Trophoblast cell (in vitro differentiated cells and primary cell): ENCODE data around the gene PISD.

Experiments
- DNase-seq, 2 donors: peaks; one replicate each; pipeline ENCODE4 v3.0.0-alpha.2; 2016
- H2AFZ ChIP-seq: 2 replicates; pipeline ENCODE4 v1.6.1; 2013; ENCODE audit warnings: low read length, moderate library complexity, mild to moderate bottlenecking; ENCODE audit not compliant: insufficient read depth, poor library complexity
- H2AK5ac ChIP-seq: 2 replicates; pipeline ENCODE4 v1.6.1; 2013; ENCODE audit warnings: mild to moderate bottlenecking, low read length
- H2BK120ac ChIP-seq: 2 replicates; pipeline ENCODE4 v1.6.1; 2013; ENCODE audit warnings: low read length, mild to moderate bottlenecking, moderate library complexity; ENCODE audit not compliant: insufficient read depth, poor library complexity
- H2BK12ac ChIP-seq: 2 replicates; pipeline ENCODE4 v1.6.1; 2013; ENCODE audit warnings: mild to moderate bottlenecking, low read length, moderate library complexity
- H2BK5ac ChIP-seq: 2 replicates; pipeline ENCODE4 v1.6.1; 2013; ENCODE audit warnings: low read length, low read depth, moderate library complexity, mild to moderate bottlenecking; ENCODE audit not compliant: poor library complexity
- H3K14ac ChIP-seq: 2 replicates; pipeline ENCODE4 v1.6.1; 2013; ENCODE audit warnings: mild to moderate bottlenecking, low read length
- H3K18ac ChIP-seq: 2 replicates; pipeline ENCODE4 v1.6.1; 2013; ENCODE audit warnings: mild to moderate bottlenecking, low read length
- H3K23ac ChIP-seq: 2 replicates; pipeline ENCODE4 v1.6.1; 2013; ENCODE audit warnings: low read length
- H3K27ac ChIP-seq: 2 replicates; pipeline ENCODE4 v1.5.1; 2013; ENCODE audit warnings: low read depth, mild to moderate bottlenecking, inconsistent platforms, low read length, moderate library complexity
- H3K27me3 ChIP-seq: 2 replicates; pipeline ENCODE4 v1.6.1; 2013; ENCODE audit warnings: inconsistent platforms, mild to moderate bottlenecking, low read length, moderate library complexity; ENCODE audit not compliant: insufficient read depth
- H3K36me3 ChIP-seq, 2 experiments: 1 replicate in 1 of 2; 2 replicates in 1 of 2; pipeline ENCODE4 v1.6.1; 2013; ENCODE audit warnings: low read length in 2 of 2, mild to moderate bottlenecking in 2 of 2, moderate library complexity in 1 of 2; ENCODE audit not compliant: insufficient read depth in 2 of 2, control insufficient read depth in 1 of 2
- H3K4ac ChIP-seq: 2 replicates; pipeline ENCODE4 v1.6.1; 2013; ENCODE audit warnings: low read depth, mild to moderate bottlenecking, low read length, moderate library complexity
- H3K4me1 ChIP-seq, 2 experiments: 1 replicate in 1 of 2; 2 replicates in 1 of 2; pipeline ENCODE4 v1.6.1; 2013; ENCODE audit warnings: low read length in 2 of 2, mild to moderate bottlenecking in 2 of 2, moderate library complexity in 1 of 2; ENCODE audit not compliant: insufficient read depth in 2 of 2, control insufficient read depth in 1 of 2
- H3K4me2 ChIP-seq: 2 replicates; pipeline ENCODE4 v1.6.1; 2013; ENCODE audit warnings: inconsistent platforms, mild to moderate bottlenecking, low read length, moderate library complexity
- H3K4me3 ChIP-seq: 2 replicates; pipeline ENCODE4 v1.5.1; 2013; ENCODE audit warnings: mild to moderate bottlenecking, low read depth, low read length, inconsistent platforms
- H3K79me1 ChIP-seq: one replicate; pipeline ENCODE4 v1.6.1; 2013; ENCODE audit warnings: low read length
- H3K79me2 ChIP-seq: 2 replicates; pipeline ENCODE4 v1.6.1; 2013; ENCODE audit warnings: low read length, mild to moderate bottlenecking; ENCODE audit not compliant: control insufficient read depth, insufficient read depth, poor library complexity
- H3K9ac ChIP-seq: 2 replicates; pipeline ENCODE4 v1.6.1; 2013; ENCODE audit warnings: mild to moderate bottlenecking, low read length
- H3K9me3 ChIP-seq: 2 replicates; pipeline ENCODE4 v1.6.1; 2013; ENCODE audit warnings: low read depth, mild to moderate bottlenecking, control low read depth, inconsistent platforms, low read length; ENCODE audit not compliant: insufficient read depth
- H4K12ac ChIP-seq: 2 replicates; pipeline ENCODE4 v1.6.1; 2013; ENCODE audit warnings: low read depth, mild to moderate bottlenecking, low read length, moderate library complexity
- H4K8ac ChIP-seq: 2 replicates; pipeline ENCODE4 v1.6.1; 2013; ENCODE audit warnings: low read depth, mild to moderate bottlenecking, low read length, moderate library complexity
- H4K91ac ChIP-seq: one replicate; pipeline ENCODE4 v1.6.1; 2013; ENCODE audit warnings: low read depth, mild to moderate bottlenecking, low read length, moderate library complexity
- WGBS: extraction: QIAGEN DNeasy Blood & Tissue Kit; methylation state at CpG from one replicate; pipeline ENCODE4 v1.1.7; 2013; ENCODE audit warnings: missing lambda C conversion rate; ENCODE audit not compliant: insufficient read length, insufficient coverage; ENCODE audit errors: extremely low coverage; 5-methylcytosine and 5-hydroxymethylcytosine counted together

PISD gene

DNA sequence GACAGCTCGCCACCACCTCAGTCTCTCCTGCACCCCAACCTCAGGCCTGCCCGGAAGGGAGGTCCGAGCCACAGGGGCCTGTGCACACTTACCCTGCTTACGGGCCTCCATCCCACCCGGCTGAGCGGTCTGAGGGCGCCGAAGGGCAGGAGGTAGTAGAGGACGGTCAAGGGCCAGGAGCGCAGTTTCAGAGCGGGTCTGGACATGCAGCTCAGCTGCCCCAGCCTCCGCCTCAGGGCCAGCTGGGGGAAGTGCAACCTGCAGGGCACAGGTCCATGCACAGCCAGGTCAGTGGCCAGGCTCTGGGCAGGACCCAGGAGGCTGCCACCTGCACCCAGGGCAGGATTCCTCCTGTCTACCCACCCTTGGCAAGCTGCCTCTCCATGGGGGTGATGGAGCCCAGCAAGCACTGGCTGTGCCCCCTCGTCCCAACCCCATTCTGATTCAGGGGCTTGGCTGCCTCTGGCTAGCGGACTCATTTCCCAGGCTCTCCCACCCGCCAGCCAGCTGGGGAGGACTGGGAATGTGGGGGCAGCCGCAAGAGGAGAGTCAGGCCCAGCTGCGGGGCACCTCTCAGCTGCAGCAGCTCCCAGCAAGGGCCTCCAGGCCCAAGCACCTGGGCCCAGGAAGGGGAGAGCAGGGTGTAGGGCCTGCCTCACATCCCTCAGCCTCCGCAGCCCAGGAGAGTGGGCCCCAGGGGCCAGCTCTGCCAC, 38.3 kb downstream of the PISD start:
- no peak overlapping the region for H2AFZ ChIP-seq
- no peak overlapping the region for H2BK12ac ChIP-seq
- no peaks in the 10 kb centered on the region for H3K79me1 ChIP-seq
- H2BK5ac ChIP-seq: no peak overlapping the region
- no peaks in the 10 kb centered on the region for H3K27me3 ChIP-seq
- H2AK5ac ChIP-seq: no peak overlapping the region
- H4K12ac ChIP-seq: peak overlapping the region; percentile 24
- no peak overlapping the region for H3K9ac ChIP-seq
- no peak overlapping the region for H3K4me3 ChIP-seq
- H3K4me2 ChIP-seq: no peak overlapping the region
- no peak overlapping the region for H4K91ac ChIP-seq
- no peak overlapping the region for H3K23ac ChIP-seq
- H3K27ac ChIP-seq: no peak overlapping the region
- no peaks in the 10 kb centered on the region for H3K9me3 ChIP-seq
- H3K79me2 ChIP-seq: peaks cover 13% of the 10 kb centered on the region
- H3K14ac ChIP-seq: peak overlapping the region; percentile 16
- WGBS: no CpG with 5 or more reads among the region's 18 CpGs
- H2BK120ac ChIP-seq: no peak overlapping the region
- peak overlapping the region; percentile 43 for H3K18ac ChIP-seq
- peak overlapping the region; percentile 42 for H3K4ac ChIP-seq
- peak overlapping the region; percentile 14 for H4K8ac ChIP-seq
- peaks cover 51 to 56% of the 10 kb centered on the region in 2 experiments for H3K36me3 ChIP-seq
- DNase-seq: peak; percentile 46 to 54
- H3K4me1 ChIP-seq: peaks cover 18 to 26% of the 10 kb centered on the region in 2 experiments

DNA sequence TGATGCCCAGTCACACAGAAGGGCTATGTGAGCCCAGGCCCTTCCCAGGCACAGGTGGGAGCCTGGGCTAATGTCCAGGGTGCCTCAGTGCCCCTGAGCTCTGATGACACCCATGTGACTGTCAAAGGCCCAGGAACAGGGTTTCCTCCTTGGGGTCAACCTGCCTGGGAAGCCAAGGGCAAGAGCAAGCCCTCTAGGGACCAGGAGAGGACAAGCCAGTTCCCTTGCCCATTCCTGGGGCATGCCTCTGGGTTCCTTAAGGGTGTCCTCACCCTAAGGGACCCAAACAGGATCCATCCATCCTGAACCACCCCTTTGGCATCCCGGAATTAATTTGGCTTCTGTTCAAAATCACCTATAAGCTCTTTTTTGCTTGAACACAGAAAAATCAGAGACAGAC, 39.0 kb downstream of the PISD start:
- no peak overlapping the region for H2AK5ac ChIP-seq
- H3K27me3 ChIP-seq: no peaks in the 10 kb centered on the region
- H3K4me3 ChIP-seq: no peak overlapping the region
- H4K91ac ChIP-seq: no peak overlapping the region
- H4K8ac ChIP-seq: no peak overlapping the region
- no peak overlapping the region for H3K9ac ChIP-seq
- no peaks in the 10 kb centered on the region for H3K79me1 ChIP-seq
- H2BK5ac ChIP-seq: no peak overlapping the region
- H3K27ac ChIP-seq: no peak overlapping the region
- peaks cover 58 to 61% of the 10 kb centered on the region in 2 experiments for H3K36me3 ChIP-seq
- H2BK12ac ChIP-seq: no peak overlapping the region
- H3K79me2 ChIP-seq: peaks cover 10% of the 10 kb centered on the region
- no peaks in the 10 kb centered on the region for H3K9me3 ChIP-seq
- H3K23ac ChIP-seq: no peak overlapping the region
- no peak overlapping the region for H2BK120ac ChIP-seq
- H3K18ac ChIP-seq: no peak overlapping the region
- H3K4me2 ChIP-seq: no peak overlapping the region
- H4K12ac ChIP-seq: no peak overlapping the region
- WGBS: no CpG with 5 or more reads among the region's 1 CpG
- DNase-seq: no peak
- H3K4me1 ChIP-seq: peaks cover 18 to 23% of the 10 kb centered on the region in 2 experiments
- no peak overlapping the region for H2AFZ ChIP-seq
- no peak overlapping the region for H3K14ac ChIP-seq
- no peak overlapping the region for H3K4ac ChIP-seq

DNA sequence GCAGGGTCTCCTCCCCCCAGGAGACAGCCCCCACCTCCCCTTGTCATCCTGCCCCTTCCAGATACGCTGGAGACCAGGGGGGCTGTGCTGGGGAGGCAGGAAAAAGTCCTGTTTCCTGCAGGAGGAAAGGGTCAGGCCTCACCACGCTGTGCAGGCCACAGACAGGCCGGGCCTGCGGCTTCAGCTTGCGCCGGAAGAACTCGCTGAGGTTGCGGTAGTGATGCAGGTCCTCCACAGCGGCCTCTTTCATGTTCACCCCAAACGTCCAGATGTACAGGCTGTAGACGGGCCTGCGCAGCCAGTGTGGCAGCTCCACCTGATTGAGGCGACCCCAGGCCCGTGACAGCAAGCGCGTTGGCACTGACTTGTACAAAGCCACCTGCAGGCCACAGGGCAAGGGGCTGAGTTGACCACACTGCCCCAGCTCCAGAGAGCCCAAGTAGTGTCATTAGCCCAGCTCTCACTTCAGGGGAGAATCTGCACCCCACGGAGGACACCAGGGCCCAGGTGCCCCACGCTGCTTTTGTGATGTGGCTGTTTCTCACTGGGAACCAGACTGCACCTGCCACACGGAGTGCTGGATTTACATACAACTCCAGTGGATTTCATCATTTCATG, 40.4 kb downstream of the PISD start:
- no peak overlapping the region for H2AFZ ChIP-seq
- H4K12ac ChIP-seq: no peak overlapping the region
- H3K9me3 ChIP-seq: no peaks in the 10 kb centered on the region
- no peak overlapping the region for H3K4ac ChIP-seq
- no peak overlapping the region for H2BK120ac ChIP-seq
- H3K23ac ChIP-seq: no peak overlapping the region
- H3K4me2 ChIP-seq: no peak overlapping the region
- no peak overlapping the region for H3K9ac ChIP-seq
- no peak overlapping the region for H3K27ac ChIP-seq
- WGBS: no CpG with 5 or more reads among the region's 19 CpGs
- H2BK5ac ChIP-seq: no peak overlapping the region
- peak overlapping the region; percentile 16 for H3K18ac ChIP-seq
- H2AK5ac ChIP-seq: no peak overlapping the region
- H3K27me3 ChIP-seq: no peaks in the 10 kb centered on the region
- no peak overlapping the region for H3K14ac ChIP-seq
- H2BK12ac ChIP-seq: no peak overlapping the region
- no peak for DNase-seq
- H3K79me1 ChIP-seq: no peaks in the 10 kb centered on the region
- peaks cover 8% of the 10 kb centered on the region for H3K79me2 ChIP-seq
- no peak overlapping the region for H4K91ac ChIP-seq
- no peak overlapping the region for H3K4me3 ChIP-seq
- no peak overlapping the region for H4K8ac ChIP-seq
- peaks cover 12 to 21% of the 10 kb centered on the region in 2 experiments for H3K4me1 ChIP-seq
- H3K36me3 ChIP-seq: peaks cover 63 to 65% of the 10 kb centered on the region in 2 experiments

DNA sequence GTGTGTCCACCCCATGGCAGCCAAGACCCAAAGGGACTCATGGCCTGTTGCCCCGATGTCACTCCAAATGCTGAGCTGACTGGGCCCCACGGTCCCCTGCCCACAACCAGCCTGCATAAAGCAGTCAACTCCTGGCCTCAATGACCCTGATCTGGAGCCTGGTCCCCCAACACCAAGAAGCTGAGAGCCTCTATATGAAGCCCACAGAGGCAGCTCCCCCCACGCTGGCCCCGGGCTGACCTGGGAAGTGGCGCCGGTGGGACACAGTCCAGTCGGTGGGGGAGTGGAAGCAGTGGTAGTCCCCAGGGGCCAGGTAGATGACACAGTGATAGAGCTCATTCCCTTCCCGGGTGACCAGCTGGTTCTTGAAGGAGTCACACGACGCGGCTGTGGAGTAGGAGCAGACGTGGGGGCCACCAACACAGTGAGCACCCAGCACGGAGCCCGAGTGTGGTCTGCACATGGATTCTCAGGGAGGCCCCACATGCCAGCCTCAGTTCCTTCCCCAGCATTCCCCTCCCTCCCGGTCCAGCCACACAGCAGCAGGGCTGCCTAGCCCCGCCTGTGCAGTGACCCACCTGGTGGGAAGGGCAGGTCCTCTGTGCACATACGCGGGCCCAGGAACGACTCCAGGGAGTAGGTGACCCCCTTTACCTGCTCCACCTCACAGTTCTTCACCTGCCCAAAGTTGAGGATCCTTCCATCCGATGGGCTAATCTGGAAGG, 41.1 kb downstream of the PISD start:
- no peak for DNase-seq
- no peak overlapping the region for H2BK5ac ChIP-seq
- no peak overlapping the region for H3K4me2 ChIP-seq
- H3K14ac ChIP-seq: no peak overlapping the region
- H3K27ac ChIP-seq: no peak overlapping the region
- no peak overlapping the region for H2BK12ac ChIP-seq
- H3K36me3 ChIP-seq: peaks cover 66 to 69% of the 10 kb centered on the region in 2 experiments
- no CpG with 5 or more reads among the region's 20 CpGs for WGBS
- H3K9ac ChIP-seq: no peak overlapping the region
- no peak overlapping the region for H4K91ac ChIP-seq
- H3K27me3 ChIP-seq: no peaks in the 10 kb centered on the region
- H3K18ac ChIP-seq: no peak overlapping the region
- H2AK5ac ChIP-seq: no peak overlapping the region
- H3K79me2 ChIP-seq: peaks cover 3% of the 10 kb centered on the region
- no peak overlapping the region for H3K23ac ChIP-seq
- H4K8ac ChIP-seq: no peak overlapping the region
- H3K9me3 ChIP-seq: no peaks in the 10 kb centered on the region
- H3K4me3 ChIP-seq: no peak overlapping the region
- H3K4ac ChIP-seq: no peak overlapping the region
- no peak overlapping the region for H2BK120ac ChIP-seq
- H3K4me1 ChIP-seq: peaks cover 11 to 21% of the 10 kb centered on the region in 2 experiments
- no peak overlapping the region for H2AFZ ChIP-seq
- no peak overlapping the region for H4K12ac ChIP-seq
- H3K79me1 ChIP-seq: no peaks in the 10 kb centered on the region
